MCF 10A (cell line): Measurements from ENCODE around the gene PLD4. TPM values are rescaled to one million over a fixed set of nuclear protein-coding genes. Genes with fewer than 3 reads are reported as not detected.

Experiments
- BruUV-seq: library from RNA; stranded (reverse); fragments of 400-500 nt; replicated peaks from 2 replicates; lab custom pipeline; 2021; lab: Mats Ljungman, UMichigan
- CTCF ChIA-PET: fragments of 300-600 bp; sonication (Branson Sonifier 250); formaldehyde crosslinking; extraction: SDS; loops from one replicate; lab custom pipeline; 2021; ENCODE audit warnings: antibody characterized with exemption, inconsistent platforms; lab: Yijun Ruan, JAX
- POLR2A ChIA-PET: fragments of 300-600, 350-650 bp; sonication (Branson Sonifier 250); formaldehyde crosslinking; extraction: SDS; loops from one replicate; lab custom pipeline; 2020; ENCODE audit warnings: antibody characterized with exemption, inconsistent platforms; lab: Yijun Ruan, JAX
- DNase-seq: peaks from one replicate; pipeline ENCODE4 v3.0.0-alpha.2; 2018; ENCODE audit not compliant: unreplicated experiment
- H3K27ac Mint-ChIP-seq: one replicate; pipeline ENCODE4 v1.8.0; 2022; ENCODE audit warnings: mild to moderate bottlenecking, low read depth, mixed read lengths; ENCODE audit not compliant: unreplicated experiment
- H3K27me3 Mint-ChIP-seq: one replicate; pipeline ENCODE4 v1.8.0; 2022; ENCODE audit warnings: mixed read lengths; ENCODE audit not compliant: insufficient read depth, unreplicated experiment
- H3K36me3 Mint-ChIP-seq: one replicate; pipeline ENCODE4 v1.8.0; 2022; ENCODE audit warnings: mild to moderate bottlenecking, moderate library complexity, mixed read lengths; ENCODE audit not compliant: insufficient read depth, unreplicated experiment
- H3K4me1 Mint-ChIP-seq: one replicate; pipeline ENCODE4 v1.8.0; 2022; ENCODE audit warnings: mixed read lengths; ENCODE audit not compliant: insufficient read depth, unreplicated experiment
- H3K4me3 Mint-ChIP-seq: one replicate; pipeline ENCODE4 v1.8.0; 2022; ENCODE audit warnings: mild to moderate bottlenecking, moderate library complexity, mixed read lengths; ENCODE audit not compliant: unreplicated experiment
- H3K9me3 Mint-ChIP-seq: one replicate; pipeline ENCODE4 v1.8.0; 2022; ENCODE audit warnings: mixed read lengths; ENCODE audit not compliant: unreplicated experiment
- intact Hi-C: fragments of 100-400 bp; cut with micrococcal nuclease; formaldehyde crosslinking; loops from 2 replicates; pipeline ENCODE4 v1.14.1; 2022
- total RNA-seq: library from RNA; stranded (reverse); gene quantifications from 2 replicates; pipeline ENCODE4 v1.2.3, GENCODE V29; 2022
- TF ChIP-seq, protein P1 (sequence below): fragments of 200-600 bp; IDR thresholded peaks from one replicate; pipeline ENCODE4 v1.8.0; 2022; ENCODE audit warnings: antibody characterized with exemption, mild to moderate bottlenecking; ENCODE audit not compliant: unreplicated experiment

The PLD4 gene
- total RNA-seq, 1 experiment from 2014 or later, result not detected

GRCh38 chr14:104981699-104982541, 57.2 kb downstream of the PLD4 start:
- ChIA-PET CTCF (no interaction called here), POLR2A (interaction anchor here (1.2 to 6.5 kb wide), 3 partner anchors 11 to 37 kb away, joined by 3 to 116 read pairs (median 54); partner anchors contain the start of gene CDCA4)
- Mint-ChIP-seq H3K27me3 (no peaks in the 10 kb centered on the region), H3K4me1 (peaks cover 22% of the 10 kb centered on the region), H3K9me3 (no peaks in the 10 kb centered on the region), H3K27ac (no peak overlapping the region), H3K36me3 (no peaks in the 10 kb centered on the region), H3K4me3 (no peak overlapping the region)
- DNase-seq, result no peak
- TF ChIP-seq, protein P1, sequence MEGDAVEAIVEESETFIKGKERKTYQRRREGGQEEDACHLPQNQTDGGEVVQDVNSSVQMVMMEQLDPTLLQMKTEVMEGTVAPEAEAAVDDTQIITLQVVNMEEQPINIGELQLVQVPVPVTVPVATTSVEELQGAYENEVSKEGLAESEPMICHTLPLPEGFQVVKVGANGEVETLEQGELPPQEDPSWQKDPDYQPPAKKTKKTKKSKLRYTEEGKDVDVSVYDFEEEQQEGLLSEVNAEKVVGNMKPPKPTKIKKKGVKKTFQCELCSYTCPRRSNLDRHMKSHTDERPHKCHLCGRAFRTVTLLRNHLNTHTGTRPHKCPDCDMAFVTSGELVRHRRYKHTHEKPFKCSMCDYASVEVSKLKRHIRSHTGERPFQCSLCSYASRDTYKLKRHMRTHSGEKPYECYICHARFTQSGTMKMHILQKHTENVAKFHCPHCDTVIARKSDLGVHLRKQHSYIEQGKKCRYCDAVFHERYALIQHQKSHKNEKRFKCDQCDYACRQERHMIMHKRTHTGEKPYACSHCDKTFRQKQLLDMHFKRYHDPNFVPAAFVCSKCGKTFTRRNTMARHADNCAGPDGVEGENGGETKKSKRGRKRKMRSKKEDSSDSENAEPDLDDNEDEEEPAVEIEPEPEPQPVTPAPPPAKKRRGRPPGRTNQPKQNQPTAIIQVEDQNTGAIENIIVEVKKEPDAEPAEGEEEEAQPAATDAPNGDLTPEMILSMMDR, result no peak
- intact Hi-C loops, result no loop called here
- BruUV-seq, result no TSS peak

GRCh38 chr14:104982548-104983230, 58.0 kb downstream of the PLD4 start:
- TF ChIP-seq, protein P1, result no peak
- Mint-ChIP-seq H3K36me3 (no peaks in the 10 kb centered on the region), H3K4me1 (peaks cover 28% of the 10 kb centered on the region), H3K27me3 (no peaks in the 10 kb centered on the region), H3K9me3 (no peaks in the 10 kb centered on the region), H3K27ac (no peak overlapping the region), H3K4me3 (no peak overlapping the region)
- no TSS peak for BruUV-seq
- intact Hi-C loops, result no loop called here
- ChIA-PET CTCF (interaction anchor here (0.6 to 0.7 kb wide), 4 partner anchors 12 to 299 kb away, joined by 3 to 5 read pairs (median 4); no protein-coding TSS in a partner anchor), POLR2A (interaction anchor here (1.2 to 6.5 kb wide), 3 partner anchors 12 to 36 kb away, joined by 3 to 116 read pairs (median 54); partner anchors contain the start of gene CDCA4)
- DNase-seq, result peak; percentile 42

Other genes starting within 250 kb of the PLD4 start
- 91.6 and 102 TPM in 2 replicates for gene INF2, start 235.3 kb upstream of the PLD4 start, total RNA-seq
- gene ADSS1, start 200.7 kb upstream of the PLD4 start, total RNA-seq, result 2.9 and 5.2 TPM in 2 replicates
- gene SIVA1, start 171.7 kb upstream of the PLD4 start, total RNA-seq, result 63.3 and 72.7 TPM in 2 replicates
- gene AKT1, start 129.1 kb upstream of the PLD4 start, total RNA-seq, result 83.3 and 96.3 TPM in 2 replicates
- gene ZBTB42, start 123.8 kb upstream of the PLD4 start, total RNA-seq, result 1.0 and 1.2 TPM in 2 replicates
- gene CEP170B, start 59.6 kb upstream of the PLD4 start, total RNA-seq, result 61.8 and 77.4 TPM in 2 replicates
- gene AHNAK2, start 53.5 kb downstream of the PLD4 start, total RNA-seq, result 218 and 286 TPM in 2 replicates
- gene CLBA1, start 60.9 kb downstream of the PLD4 start, total RNA-seq, result 20.3 and 24.3 TPM in 2 replicates
- 29.3 and 33.0 TPM in 2 replicates for gene CDCA4, start 96.2 kb downstream of the PLD4 start, total RNA-seq
- gene GPR132, start 140.6 kb downstream of the PLD4 start, total RNA-seq, result 0.42 TPM in 1 of 2 replicates, not detected in the other
- gene JAG2, start 243.9 kb downstream of the PLD4 start, total RNA-seq, result 33.5 and 33.7 TPM in 2 replicates